ENCODE data around the gene SPIRE2. TPM values are rescaled to one million over a fixed set of nuclear protein-coding genes. Genes with fewer than 3 reads are reported as not detected.
"Not testable (repeated sequence)": the region's sequence is repeated elsewhere in the genome, so short reads cannot be mapped to it uniquely, and the experiment has no call there.

Gene SPIRE2
- polyA plus RNA-seq, 4 donors = 9.5 to 22.5 (median 14.2) TPM

DNA sequence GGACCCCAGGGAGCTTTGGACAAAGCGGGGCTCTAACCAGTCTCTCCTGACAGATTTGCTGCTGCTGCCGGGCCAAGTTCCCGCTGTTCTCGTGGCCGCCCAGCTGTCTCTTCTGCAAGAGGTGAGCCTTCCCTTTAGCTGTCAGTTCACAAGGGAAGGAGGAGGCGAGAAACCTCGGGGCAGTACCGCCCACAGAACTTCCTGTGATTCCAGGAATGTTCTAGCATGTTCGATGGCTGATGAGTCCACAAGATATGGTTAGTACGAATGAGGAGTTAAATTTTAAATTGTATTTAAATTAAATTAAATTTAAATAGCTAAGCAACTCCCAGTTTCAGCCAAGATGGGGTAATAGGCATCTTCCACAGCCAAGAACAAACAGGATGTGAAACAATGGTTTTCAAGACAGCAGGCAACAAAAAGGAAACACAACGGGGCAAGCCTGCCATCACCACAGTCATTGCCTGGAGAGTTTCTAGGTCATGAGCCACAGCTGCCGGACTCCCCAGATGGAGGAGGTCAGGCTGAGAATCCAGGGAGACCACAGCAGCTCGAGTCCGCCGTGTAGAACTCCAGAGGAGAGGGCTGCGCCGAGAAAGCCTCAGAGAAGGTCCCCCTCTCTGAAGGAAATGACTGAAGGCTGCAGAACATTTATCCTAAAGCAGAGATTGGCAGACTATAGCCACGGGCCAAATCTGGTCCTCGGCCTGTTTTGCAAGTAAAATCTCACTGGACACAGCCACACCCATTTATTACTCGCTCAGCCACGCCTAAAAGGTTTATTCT is 35.7 kb downstream of the SPIRE2 start:
- DNase-seq (ENCODE audit: low read depth in 4 of 4, low spot score in 2 of 4) = no peak

- no peak for DNase-seq (ENCODE audit: low read depth in 4 of 4, low spot score in 2 of 4)
Observed at GRCh38 chr16:89864527-89864820, 36.2 kb downstream of the SPIRE2 start.

DNA sequence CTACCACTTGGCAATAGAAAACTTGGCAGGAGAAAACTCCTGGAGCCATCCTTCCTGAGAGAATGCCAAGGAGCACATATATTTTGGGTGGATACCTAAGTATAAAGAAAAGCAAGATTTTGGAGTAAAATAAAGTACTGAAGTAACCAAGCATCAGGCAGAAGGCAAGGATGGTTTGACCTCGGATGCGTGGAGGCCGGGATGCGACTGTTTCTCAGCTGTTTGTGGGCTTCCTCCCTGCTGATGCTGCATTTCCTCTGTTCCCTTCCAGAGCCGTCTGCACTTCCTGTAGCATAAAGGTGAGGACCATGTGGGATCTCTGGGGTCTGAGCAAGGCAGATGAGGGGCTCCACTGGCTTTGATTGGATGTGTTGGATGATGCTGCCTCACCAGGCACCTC is 39.6 kb downstream of the SPIRE2 start:
- DNase-seq (ENCODE audit: low read depth in 4 of 4, low spot score in 2 of 4) = no peak

GRCh38 chr16:89869911-89870310 is 41.6 kb downstream of the SPIRE2 start:
- no peak for DNase-seq (ENCODE audit: low read depth in 4 of 4, low spot score in 2 of 4)

DNA sequence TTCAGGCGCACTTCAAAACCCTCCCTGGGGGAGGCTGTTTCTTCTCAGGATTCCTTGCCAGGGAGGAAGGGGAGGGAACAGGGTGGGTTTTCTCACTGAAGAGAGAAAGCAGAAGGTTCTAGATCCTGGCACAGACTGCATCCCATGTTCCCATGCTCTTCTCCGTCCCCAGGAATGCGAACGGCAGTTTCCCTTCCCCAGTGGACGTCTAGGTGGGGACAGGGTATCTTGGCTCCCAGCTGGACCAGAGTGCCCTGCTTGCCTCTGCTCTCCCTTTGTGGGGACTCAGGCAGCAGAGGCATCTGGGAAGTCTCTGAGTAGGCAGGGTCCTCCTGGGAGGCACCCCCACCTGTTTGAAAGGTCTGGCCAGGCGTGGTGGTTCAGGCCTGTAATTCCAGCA is 42.2 kb downstream of the SPIRE2 start:
- DNase-seq (ENCODE audit: low read depth in 4 of 4, low spot score in 2 of 4) = no peak

GRCh38 chr16:89871895-89872294 is 43.6 kb downstream of the SPIRE2 start:
- no peak for DNase-seq (ENCODE audit: low read depth in 4 of 4, low spot score in 2 of 4)

DNA sequence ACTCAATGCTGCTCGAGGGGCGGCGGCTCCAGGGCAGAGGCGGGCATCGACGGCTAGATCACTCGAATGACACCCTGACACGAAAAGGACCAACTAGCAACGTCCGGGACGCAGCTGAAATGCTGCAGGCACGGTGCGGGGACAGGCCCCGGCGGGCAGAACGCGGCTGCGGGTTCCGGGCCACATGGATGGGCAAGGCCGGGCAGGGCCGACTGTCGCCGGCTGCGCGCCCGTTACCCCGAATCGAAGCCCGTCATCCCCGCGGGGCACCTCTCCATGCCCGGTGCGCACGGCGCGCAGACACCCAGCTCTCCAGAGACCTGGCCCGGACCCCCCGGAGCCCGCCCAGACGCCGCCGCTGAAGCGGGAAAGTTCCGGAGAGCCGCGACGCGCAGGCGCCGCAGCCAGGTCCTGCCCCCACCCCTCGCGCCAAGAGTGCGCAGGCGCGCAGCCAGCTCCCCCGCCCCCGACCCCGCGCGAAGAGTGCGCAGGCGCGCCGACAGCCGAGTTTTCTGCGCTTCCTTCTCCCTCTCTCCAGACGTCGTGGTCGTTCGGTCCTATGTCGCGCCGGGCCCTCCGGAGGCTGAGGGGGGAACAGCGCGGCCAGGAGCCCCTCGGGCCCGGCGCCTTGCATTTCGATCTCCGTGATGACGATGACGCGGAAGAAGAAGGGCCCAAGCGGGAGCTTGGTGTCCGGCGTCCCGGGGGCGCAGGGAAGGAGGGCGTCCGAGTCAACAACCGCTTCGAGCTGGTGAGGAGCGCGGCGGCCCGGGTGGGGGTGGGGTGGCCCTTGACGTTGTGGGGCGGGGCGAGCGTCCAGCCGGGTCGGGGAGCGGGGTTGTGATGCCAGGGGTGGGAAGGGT is 45.1 kb downstream of the SPIRE2 start, which contains the start of gene TCF25:
Gene TCF25, plus strand, starts transcription at position 484 of the 863 bp plus-strand sequence. Its CDS starts 76 bp downstream, at position 560.
- peak; percentile 66 to 81 (median 73) for DNase-seq (ENCODE audit: low read depth in 4 of 4, low spot score in 2 of 4)

DNA sequence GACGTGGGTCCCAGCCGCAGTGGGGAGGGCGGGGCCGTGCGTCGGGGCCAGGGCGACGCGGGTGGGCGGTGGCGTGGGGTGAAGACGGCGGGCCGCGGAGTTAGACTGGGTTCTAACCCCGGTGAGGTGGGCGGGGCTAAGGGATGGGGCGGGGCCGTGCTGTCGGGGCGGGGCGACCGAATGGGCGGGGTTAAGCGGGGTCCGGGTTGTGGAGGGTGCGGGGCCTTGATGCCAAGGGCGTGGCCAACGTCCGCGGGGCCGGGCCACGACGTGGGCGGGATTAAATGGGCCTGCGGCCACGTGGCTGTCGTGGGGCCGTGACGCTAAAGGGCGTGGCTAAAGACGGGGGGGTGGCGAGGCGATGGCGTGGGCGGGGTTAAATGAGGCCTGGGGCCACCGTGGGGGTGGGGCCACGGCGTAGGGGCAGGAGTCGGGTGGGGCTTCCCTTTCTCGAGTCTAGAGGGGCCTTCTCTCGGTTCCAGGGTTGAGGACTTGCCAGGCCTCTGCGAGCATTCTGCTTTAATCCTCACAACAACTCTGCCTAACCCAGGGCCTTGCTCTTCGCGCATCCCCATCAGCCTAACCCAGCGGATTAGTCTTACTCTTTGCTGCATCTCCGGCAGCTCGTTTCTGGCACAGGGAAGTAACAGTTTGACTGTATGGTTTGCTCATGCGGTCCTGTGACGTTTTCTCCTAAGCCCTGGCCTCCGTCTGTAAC is 45.9 kb downstream of the SPIRE2 start:
- peak; percentile 71 to 86 (median 84) for DNase-seq (ENCODE audit: low read depth in 4 of 4, low spot score in 2 of 4)

- not testable (repeated sequence) for DNase-seq (ENCODE audit: low read depth in 4 of 4, low spot score in 2 of 4)
Observed at GRCh38 chr16:89879123-89879522, 50.8 kb downstream of the SPIRE2 start.

DNA sequence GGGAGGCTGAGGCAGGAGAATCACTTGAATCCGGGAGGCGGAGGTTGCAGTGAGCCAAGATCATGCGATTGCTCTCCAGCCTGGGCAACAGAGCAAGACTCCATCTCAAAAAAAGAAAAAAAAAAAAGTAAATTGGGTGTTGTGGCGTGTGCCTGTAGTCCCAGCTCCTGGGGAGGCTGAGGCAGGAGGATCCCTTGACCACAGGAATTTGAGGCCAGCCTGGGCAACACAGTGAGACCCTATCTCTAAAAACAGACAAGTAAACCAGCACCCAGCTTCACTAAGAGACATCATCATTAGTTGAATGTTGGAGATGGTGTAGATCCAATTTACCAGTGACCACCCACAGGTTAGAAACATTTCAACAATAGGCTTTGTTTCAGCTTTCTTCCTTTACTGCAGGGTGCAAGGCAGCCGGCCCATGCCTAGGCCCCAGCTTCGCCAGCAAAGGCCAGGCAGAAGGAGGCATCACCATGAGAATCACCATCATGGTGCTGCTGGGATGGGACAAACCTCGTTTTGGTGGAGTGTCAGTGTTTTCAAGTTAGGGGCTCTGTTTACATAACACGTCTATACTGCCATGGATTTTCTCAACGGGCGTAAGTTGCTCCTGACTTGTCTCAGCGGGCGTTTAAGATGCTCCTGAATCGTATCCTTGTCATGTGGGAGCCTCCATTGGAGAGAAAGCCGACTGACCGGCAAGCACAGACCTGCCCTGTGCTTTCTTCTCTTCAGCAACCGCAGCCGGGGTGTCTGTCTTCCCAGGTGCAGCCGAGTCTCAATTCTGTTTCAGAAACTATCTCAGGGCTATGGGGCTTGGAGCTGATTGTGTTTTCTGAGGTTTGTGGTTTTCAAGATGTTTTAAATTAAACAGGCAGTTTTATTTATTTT is 52.4 kb downstream of the SPIRE2 start:
- DNase-seq (ENCODE audit: low read depth in 4 of 4, low spot score in 2 of 4) = no peak

GRCh38 chr16:89881368-89881730 is 53.1 kb downstream of the SPIRE2 start:
- DNase-seq (ENCODE audit: low read depth in 4 of 4, low spot score in 2 of 4) = no peak

DNA sequence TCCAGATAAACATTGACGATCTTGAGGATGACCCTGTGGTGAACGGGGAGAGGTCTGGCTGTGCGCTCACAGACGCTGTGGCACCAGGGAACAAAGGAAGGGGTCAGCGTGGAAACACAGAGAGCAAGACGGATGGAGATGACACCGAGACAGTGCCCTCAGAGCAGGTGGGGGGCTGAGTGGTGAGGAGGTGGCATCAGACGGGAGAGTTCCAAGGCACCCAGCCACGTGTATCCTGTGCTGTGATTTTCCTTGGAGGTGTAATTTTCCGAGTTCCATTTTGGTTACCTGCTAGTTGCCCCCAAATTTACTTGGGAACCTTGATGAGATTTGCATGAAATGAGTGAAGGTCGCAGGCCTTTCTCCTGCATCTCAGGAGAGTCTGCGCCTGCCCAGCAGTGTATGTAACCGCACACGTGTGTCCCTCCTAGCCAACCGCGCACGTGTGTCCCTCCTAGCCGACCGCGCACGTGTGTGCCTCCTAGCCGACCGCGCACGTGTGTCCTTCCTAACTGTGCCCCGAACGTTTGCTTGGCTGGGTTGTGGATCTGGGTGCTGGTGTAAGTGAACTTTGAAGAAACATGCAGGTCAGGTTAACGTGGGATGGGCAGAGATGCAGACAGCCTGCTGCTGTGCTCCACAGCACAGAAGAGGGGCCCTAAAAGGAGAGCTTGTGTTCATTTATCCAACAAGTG is 55.2 kb downstream of the SPIRE2 start:
- no peak for DNase-seq (ENCODE audit: low read depth in 4 of 4, low spot score in 2 of 4)

DNA sequence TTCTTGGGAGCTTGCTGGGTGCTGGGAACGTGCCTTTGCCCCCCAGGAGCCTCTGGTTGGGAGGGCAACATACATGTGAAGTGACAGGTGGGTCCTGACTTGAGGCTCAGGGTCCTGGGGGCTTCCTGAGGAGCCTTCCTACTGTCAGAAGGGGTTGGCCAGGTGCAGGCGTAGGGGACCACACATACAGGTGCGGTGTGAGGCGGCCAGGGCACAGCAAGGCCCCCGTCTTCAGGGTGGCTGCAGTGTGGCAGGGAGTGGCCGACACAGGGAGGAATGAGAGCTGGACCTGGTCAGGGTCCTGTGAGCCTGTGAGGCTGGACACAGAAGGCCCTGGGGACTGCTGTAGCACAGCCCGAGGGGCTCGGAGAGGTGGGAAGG is 55.8 kb downstream of the SPIRE2 start:
- no peak for DNase-seq (ENCODE audit: low read depth in 4 of 4, low spot score in 2 of 4)

DNA sequence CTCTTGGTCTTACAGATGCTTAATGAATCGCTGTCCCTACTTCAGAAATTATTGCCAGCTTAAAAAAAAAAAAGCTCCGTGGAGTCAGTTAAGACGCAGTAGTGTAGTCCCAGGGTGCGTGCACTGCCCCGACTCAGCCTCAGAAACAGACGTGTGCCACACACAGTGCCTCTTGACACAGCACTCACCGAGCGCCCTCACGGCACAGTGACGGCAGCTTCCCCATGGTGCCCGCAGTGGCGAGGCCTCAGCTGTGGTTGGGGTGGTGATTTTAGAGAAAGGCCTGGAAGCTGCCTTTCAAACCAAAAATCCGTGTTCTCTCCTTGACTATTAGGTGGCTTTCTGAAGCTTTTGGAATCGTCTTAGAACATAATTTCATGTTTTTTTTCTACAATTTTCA is 59.0 kb downstream of the SPIRE2 start:
- no peak for DNase-seq (ENCODE audit: low read depth in 4 of 4, low spot score in 2 of 4)

DNA sequence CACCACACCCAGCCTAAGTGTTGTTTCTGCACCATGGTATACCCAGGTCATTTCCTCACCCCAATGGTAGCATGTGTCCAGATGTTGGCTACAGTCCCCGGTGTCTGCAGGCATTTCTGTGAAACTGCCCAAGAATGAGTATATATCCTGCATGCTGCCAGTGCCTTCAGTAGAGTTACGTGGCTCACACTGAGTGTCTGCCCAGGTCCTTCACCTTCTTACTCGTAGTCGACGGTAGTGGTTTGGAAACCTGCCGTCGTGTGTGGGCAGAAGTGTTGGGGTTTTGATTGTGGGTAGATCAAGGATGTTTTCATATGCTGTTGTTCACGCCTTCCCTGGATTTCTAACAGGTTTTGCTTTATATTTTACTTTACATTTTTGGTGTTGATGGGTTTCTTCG is 61.9 kb downstream of the SPIRE2 start:
- DNase-seq (ENCODE audit: low read depth in 4 of 4, low spot score in 2 of 4) = no peak

- DNase-seq (ENCODE audit: low read depth in 4 of 4, low spot score in 2 of 4) = no peak
Observed at GRCh38 chr16:89890886-89891657, 62.8 kb downstream of the SPIRE2 start.

- no peak for DNase-seq (ENCODE audit: low read depth in 4 of 4, low spot score in 2 of 4)
Observed at GRCh38 chr16:89892055-89892630, 63.9 kb downstream of the SPIRE2 start.

GRCh38 chr16:89892635-89893034 is 64.4 kb downstream of the SPIRE2 start:
- DNase-seq (ENCODE audit: low read depth in 4 of 4, low spot score in 2 of 4) = no peak

Measured in left renal cortex interstitium (tissue), 4 donors.